Mesodermal cell (in vitro differentiated cells): ENCODE measurements around the gene HSPA14.
"Not testable (repeated sequence)": the region's sequence is repeated elsewhere in the genome, so short reads cannot be mapped to it uniquely, and the experiment has no call there.

ENCODE experiments used
- H3K27ac ChIP-seq: 2 replicates; pipeline ENCODE4 v1.7.0; 2013; ENCODE audit warnings: mild to moderate bottlenecking, low read depth, low read length, moderate library complexity; ENCODE audit not compliant: severe bottlenecking
- H3K36me3 ChIP-seq: 2 replicates; pipeline ENCODE4 v1.7.1; 2013; ENCODE audit warnings: mild to moderate bottlenecking, low read length, moderate library complexity; ENCODE audit not compliant: control insufficient read depth, insufficient read depth
- H3K4me1 ChIP-seq: one replicate; pipeline ENCODE4 v1.7.1; 2013; ENCODE audit warnings: mild to moderate bottlenecking, low read length; ENCODE audit not compliant: insufficient read depth, control insufficient read depth, poor library complexity, severe bottlenecking
- H3K4me3 ChIP-seq: 2 replicates; pipeline ENCODE4 v1.7.0; 2013; ENCODE audit warnings: low read length, control low read depth, mild to moderate bottlenecking; ENCODE audit not compliant: insufficient read depth, poor library complexity, severe bottlenecking; ENCODE audit errors: extremely low read depth
- H3K9me3 ChIP-seq: 2 replicates; pipeline ENCODE4 v1.7.1; 2013; ENCODE audit warnings: mild to moderate bottlenecking, low read length, moderate library complexity; ENCODE audit not compliant: control insufficient read depth
- WGBS, 2 experiments: methylation state at CpG; one replicate each; pipeline ENCODE4 v1.1.5; 2013; ENCODE audit warnings: missing lambda C conversion rate in 2 of 2; ENCODE audit not compliant: insufficient coverage in 2 of 2; 5-methylcytosine and 5-hydroxymethylcytosine counted together

HSPA14 gene

GRCh38 chr10:14880229-14880628 is 42.1 kb downstream of the HSPA14 start:
- 0 to 80% methylated on average over 1 to 3 of the region's 7 CpGs for WGBS, 2 experiments

GRCh38 chr10:14884082-14884481 is 46.0 kb downstream of the HSPA14 start:
- WGBS, 2 experiments: 92 to 93% methylated on average over 2 of the region's 3 CpGs
- no peak overlapping the region for H3K27ac ChIP-seq
- H3K9me3 ChIP-seq: no peaks in the 10 kb centered on the region
- no peaks in the 10 kb centered on the region for H3K4me1 ChIP-seq
- peaks cover 60% of the 10 kb centered on the region for H3K36me3 ChIP-seq
- no peak overlapping the region for H3K4me3 ChIP-seq

More at GRCh38 chr10:14880229-14880628, 42.1 kb downstream of the HSPA14 start:
- Histone ChIP-seq H3K27ac (no peak overlapping the region), H3K4me1 (peaks cover 6% of the 10 kb centered on the region), H3K4me3 (peak overlapping the region; percentile 96), H3K36me3 (peaks cover 34% of the 10 kb centered on the region), H3K9me3 (no peaks in the 10 kb centered on the region)

GRCh38 chr10:14889318-14889717 is 51.2 kb downstream of the HSPA14 start:
- H3K27ac ChIP-seq: no peak overlapping the region
- WGBS, 2 experiments: no CpG with 5 or more reads among the region's 2 CpGs
- peaks cover 53% of the 10 kb centered on the region for H3K36me3 ChIP-seq
- H3K4me1 ChIP-seq: no peaks in the 10 kb centered on the region
- H3K4me3 ChIP-seq: no peak overlapping the region
- no peaks in the 10 kb centered on the region for H3K9me3 ChIP-seq

DNA sequence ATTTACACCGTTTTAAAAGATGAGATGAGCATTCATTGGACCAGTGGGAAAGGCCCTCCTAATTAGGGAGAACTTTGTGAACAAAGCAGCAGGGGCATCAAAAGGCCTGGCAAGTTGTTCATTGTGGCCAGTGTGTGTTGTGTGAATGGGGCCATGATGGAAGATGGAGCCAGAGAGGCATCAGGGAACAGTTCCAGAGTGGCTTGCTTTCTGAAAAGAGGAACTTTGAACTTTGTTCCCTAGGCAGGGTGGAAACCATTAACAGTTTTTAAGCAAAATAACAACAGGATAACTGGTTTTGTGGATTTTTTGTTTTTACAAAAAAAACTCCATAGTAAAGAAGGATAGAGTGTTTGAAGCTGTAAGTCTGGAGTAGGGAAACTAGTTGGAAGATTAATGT is 53.0 kb downstream of the HSPA14 start:
- no peaks in the 10 kb centered on the region for H3K4me1 ChIP-seq
- no peaks in the 10 kb centered on the region for H3K9me3 ChIP-seq
- H3K36me3 ChIP-seq: peaks cover 35% of the 10 kb centered on the region
- 100% methylated on average over 1 of the region's 1 CpG for WGBS, 2 experiments
- H3K27ac ChIP-seq: no peak overlapping the region
- H3K4me3 ChIP-seq: no peak overlapping the region

DNA sequence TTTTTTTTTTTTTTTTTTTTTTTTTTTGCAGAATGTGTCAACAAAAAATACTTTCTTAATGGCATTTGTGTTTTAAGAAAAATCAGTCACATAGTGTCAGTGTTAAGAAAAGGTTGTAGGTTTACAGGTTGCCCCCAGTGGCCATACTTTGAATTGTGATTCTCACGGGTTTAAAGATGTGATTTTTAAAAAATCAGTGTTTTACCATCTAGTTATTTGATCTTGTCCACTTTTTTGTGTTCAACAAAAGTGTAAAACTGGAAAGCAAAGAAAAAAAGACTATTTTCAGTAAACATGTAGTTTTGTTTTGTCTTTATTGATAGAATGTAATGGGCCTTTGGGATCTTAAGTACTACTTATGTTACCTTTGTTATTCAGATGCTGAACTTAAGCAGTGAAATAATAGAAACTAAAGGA is 66.2 kb downstream of the HSPA14 start:
- Histone ChIP-seq H3K27ac (no peak overlapping the region), H3K4me3 (no peak overlapping the region), H3K4me1 (no peaks in the 10 kb centered on the region), H3K36me3 (peaks cover 85% of the 10 kb centered on the region), H3K9me3 (peaks cover 5% of the 10 kb centered on the region)
- 67% methylated on average over 1 of the region's 1 CpG; no CpG with 5 or more reads in 1 of the 2 experiments for WGBS, 2 experiments

DNA sequence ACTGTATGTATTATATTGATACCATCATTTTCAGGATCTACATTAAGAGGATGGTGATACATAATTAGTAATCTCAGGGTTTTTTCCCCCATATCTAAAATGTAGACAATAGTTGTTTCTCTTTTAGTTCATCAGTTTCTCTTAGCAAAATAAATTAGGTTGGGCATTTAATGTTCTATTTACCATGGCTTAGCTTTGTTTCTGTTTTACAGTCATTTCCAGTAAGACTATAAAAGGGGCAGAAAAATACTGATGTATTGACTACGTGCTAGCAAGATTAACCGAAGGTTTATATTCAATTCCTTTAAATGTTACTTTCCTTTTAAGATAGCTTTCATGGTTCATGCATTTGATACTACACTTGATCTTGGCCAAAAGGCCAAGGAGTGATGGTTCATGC is 66.8 kb downstream of the HSPA14 start:
- H3K9me3 ChIP-seq: peaks cover 5% of the 10 kb centered on the region
- H3K36me3 ChIP-seq: peaks cover 87% of the 10 kb centered on the region
- WGBS, 2 experiments: 93% methylated on average over 2 of the region's 2 CpGs; no CpG with 5 or more reads in 1 of the 2 experiments
- H3K4me3 ChIP-seq: no peak overlapping the region
- H3K4me1 ChIP-seq: no peaks in the 10 kb centered on the region
- H3K27ac ChIP-seq: no peak overlapping the region

- H3K4me1 ChIP-seq: no peaks in the 10 kb centered on the region
- H3K9me3 ChIP-seq: peaks cover 5% of the 10 kb centered on the region
- H3K27ac ChIP-seq: no peak overlapping the region
- H3K4me3 ChIP-seq: no peak overlapping the region
- 94% methylated on average over 2 of the region's 2 CpGs; no CpG with 5 or more reads in 1 of the 2 experiments for WGBS, 2 experiments
- H3K36me3 ChIP-seq: peaks cover 90% of the 10 kb centered on the region
Observed at GRCh38 chr10:14905890-14906289, 67.8 kb downstream of the HSPA14 start.

DNA sequence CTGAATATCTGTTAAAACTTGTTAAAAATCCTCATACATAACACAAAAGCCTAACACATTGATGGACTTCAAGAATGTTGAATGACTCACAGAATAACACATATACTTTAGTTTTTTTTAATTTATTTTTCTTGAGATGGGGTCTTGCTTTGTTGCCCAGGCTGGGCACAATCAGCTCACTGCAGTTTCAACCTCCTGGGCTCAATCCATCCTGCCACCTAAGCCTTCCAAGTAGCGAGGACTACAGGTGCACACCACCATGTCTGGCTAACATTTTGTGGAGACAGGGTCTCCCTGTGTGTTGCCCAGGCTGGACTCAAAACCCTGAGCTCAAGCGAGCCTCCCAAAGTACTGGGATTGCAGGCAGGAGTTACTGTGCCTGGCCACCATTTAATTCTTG is 68.7 kb downstream of the HSPA14 start:
- peaks cover 89% of the 10 kb centered on the region for H3K36me3 ChIP-seq
- 91 to 94% methylated on average over 2 of the region's 2 CpGs for WGBS, 2 experiments
- H3K4me1 ChIP-seq: no peaks in the 10 kb centered on the region

DNA sequence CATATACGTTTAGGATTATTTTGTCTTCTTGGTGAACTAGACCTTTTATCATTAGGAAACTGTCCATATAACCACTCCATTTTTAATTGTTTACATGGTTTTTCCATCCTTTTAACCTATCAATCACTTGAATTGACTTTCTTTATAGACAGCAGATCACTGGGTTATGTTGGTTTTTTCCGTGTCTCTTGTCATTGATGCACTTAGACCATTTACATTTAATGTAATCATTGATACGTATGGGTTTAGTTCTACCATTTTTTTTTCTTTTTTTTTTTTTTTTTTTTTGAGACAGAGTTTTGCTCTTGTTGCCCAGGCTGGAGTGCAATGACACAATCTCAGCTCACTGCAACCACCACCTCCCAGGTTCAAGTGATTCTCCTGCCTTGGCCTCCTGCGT is 69.5 kb downstream of the HSPA14 start:
- H3K4me1 ChIP-seq, H3K9me3 ChIP-seq, H3K4me3 ChIP-seq, H3K27ac ChIP-seq: not testable (repeated sequence)
- H3K36me3 ChIP-seq: peaks cover 92% of the 10 kb centered on the region
- 77 to 100% methylated on average over 1 of the region's 4 CpGs for WGBS, 2 experiments

More for the DNA sequence above, 68.7 kb downstream of the HSPA14 start:
- Histone ChIP-seq H3K4me3 (no peak overlapping the region), H3K9me3 (peaks cover 5% of the 10 kb centered on the region), H3K27ac (no peak overlapping the region)

DNA sequence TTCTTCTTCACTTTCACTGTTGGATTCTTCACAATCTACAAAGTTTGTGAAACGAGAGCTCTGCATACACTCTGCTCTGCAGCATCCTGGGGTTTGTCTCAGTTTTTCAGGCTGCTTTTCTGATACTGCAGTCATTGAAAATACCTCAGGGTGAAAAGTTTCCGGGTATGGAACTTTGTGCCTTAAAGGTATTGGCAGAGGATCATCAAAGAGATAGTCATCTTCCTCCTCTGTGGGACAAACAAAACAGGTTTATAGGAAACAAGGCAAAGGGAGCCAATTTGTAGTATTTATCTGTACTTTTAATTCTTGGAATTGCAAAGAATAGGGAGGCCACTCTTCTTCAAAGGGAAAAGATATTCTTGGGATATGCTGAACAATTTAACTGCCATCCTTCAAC is 71.0 kb downstream of the HSPA14 start:
- H3K36me3 ChIP-seq: peaks cover 86% of the 10 kb centered on the region
- H3K4me3 ChIP-seq: no peak overlapping the region
- no peak overlapping the region for H3K27ac ChIP-seq
- WGBS, 2 experiments: 95 to 100% methylated on average over 1 to 2 of the region's 2 CpGs
- no peaks in the 10 kb centered on the region for H3K4me1 ChIP-seq
- H3K9me3 ChIP-seq: peaks cover 7% of the 10 kb centered on the region

- Histone ChIP-seq H3K4me1 (no peaks in the 10 kb centered on the region), H3K27ac (no peak overlapping the region), H3K4me3 (no peak overlapping the region), H3K36me3 (peaks cover 82% of the 10 kb centered on the region), H3K9me3 (peaks cover 19% of the 10 kb centered on the region)
- WGBS, 2 experiments: 95 to 99% methylated on average over 4 of the region's 4 CpGs
Observed at GRCh38 chr10:14910953-14911352, 72.8 kb downstream of the HSPA14 start.
